GM12878 (cell line): ENCODE data around the gene ATP5F1D. TPM values are rescaled to one million over a fixed set of nuclear protein-coding genes. Genes with fewer than 3 reads are reported as not detected.

ENCODE experiments used
- ATAC-seq: fragments of 200-7000 bp; cut with Tn5 transposase; 3 replicates; pipeline ENCODE4 v1.9.1; 2020; ENCODE audit warnings: mild to moderate bottlenecking, moderate library complexity
- BruUV-seq: library from RNA; stranded (reverse); fragments of 400-500 nt; replicated peaks from 2 replicates; lab custom pipeline; 2021; lab: Mats Ljungman, UMichigan
- CTCF ChIA-PET: fragments of 300-600 bp; sonication (Branson Sonifier 250); formaldehyde crosslinking; extraction: SDS; loops from one replicate; lab custom pipeline; 2021; ENCODE audit warnings: inconsistent platforms; lab: Yijun Ruan, JAX
- POLR2A ChIA-PET: fragments of 350-600 bp; formaldehyde crosslinking; extraction: SDS; loops from one replicate; lab custom pipeline; 2021; ENCODE audit warnings: inconsistent platforms; lab: Charles Lee
- RAD21 ChIA-PET: fragments of 300-600 bp; sonication (Branson Sonifier 250); formaldehyde crosslinking; loops from one replicate; lab custom pipeline; 2023; ENCODE audit warnings: antibody characterized with exemption; ENCODE audit not compliant: unreplicated experiment; lab: Charles Lee
- SMC1A ChIA-PET: fragments of 300-600 bp; sonication (Branson Sonifier 250); formaldehyde crosslinking; loops from one replicate; lab custom pipeline; 2023; ENCODE audit not compliant: unreplicated experiment, uncharacterized antibody; lab: Charles Lee
- DNase-seq: peaks from one replicate; pipeline ENCODE4 v3.0.0-alpha.2; 2011; ENCODE audit warnings: low read depth, low spot score
- FAIRE-seq: peaks from 3 replicates; lab custom pipeline; 2011; peaks lifted over from hg19 to GRCh38; lab: Jason Lieb, UNC
- H2AFZ ChIP-seq: 2 replicates; pipeline ENCODE4 v1.6.0; 2011; ENCODE audit warnings: low read depth, low read length, control low read depth; ENCODE audit not compliant: control insufficient read depth
- H3K27ac ChIP-seq: 2 replicates; pipeline ENCODE4 v1.5.1; 2011; ENCODE audit warnings: control low read depth; ENCODE audit not compliant: control insufficient read depth, insufficient read depth
- H3K27me3 ChIP-seq, 2 experiments: replicated peaks in 1 of 2; 2 replicates each; pipeline versions ENCODE4 v1.6.0 to v1.6.1; 2011; ENCODE audit warnings: low read length in 1 of 2; ENCODE audit not compliant: control insufficient read depth in 2 of 2, insufficient read depth in 2 of 2
- H3K36me3 ChIP-seq, 2 experiments: 2 replicates each; pipeline ENCODE4 v1.5.1; 2011; ENCODE audit warnings: low read length in 1 of 2; ENCODE audit not compliant: control insufficient read depth in 2 of 2, insufficient read depth in 2 of 2
- H3K4me1 ChIP-seq: 2 replicates; pipeline ENCODE4 v1.6.1; 2011; ENCODE audit warnings: mild to moderate bottlenecking, low read length, moderate library complexity, mixed read lengths; ENCODE audit not compliant: control insufficient read depth, insufficient read depth
- H3K4me2 ChIP-seq: 2 replicates; pipeline ENCODE4 v1.6.0; 2011; ENCODE audit warnings: control low read depth; ENCODE audit not compliant: control insufficient read depth, insufficient read depth
- H3K4me3 ChIP-seq: fragments of 200-600 bp; sonication (generic); 2 replicates; pipeline ENCODE4 v1.5.1; 2016
- H3K79me2 ChIP-seq: 2 replicates; pipeline ENCODE4 v1.6.0; 2011; ENCODE audit warnings: low read length; ENCODE audit not compliant: control insufficient read depth, insufficient read depth
- H3K9ac ChIP-seq: 2 replicates; pipeline ENCODE4 v1.8.0; 2011; ENCODE audit warnings: low read length, control low read depth, mixed read lengths; ENCODE audit not compliant: control insufficient read depth, insufficient read depth
- H3K9me3 ChIP-seq: replicated peaks from 3 replicates; pipeline ENCODE4 v1.5.1; 2011; ENCODE audit warnings: mild to moderate bottlenecking, low read length; ENCODE audit not compliant: control insufficient read depth, insufficient read depth
- H4K20me1 ChIP-seq: 2 replicates; pipeline ENCODE4 v1.6.0; 2011; ENCODE audit not compliant: control insufficient read depth, insufficient read depth
- E2F4 ChIP-seq: IDR thresholded peaks from 2 replicates; pipeline ENCODE4 v1.6.1; 2012; ENCODE audit warnings: low read depth, low read length, improper control_type of control experiment
- ELK1 ChIP-seq: IDR thresholded peaks from 2 replicates; pipeline ENCODE4 v1.6.1; 2012; ENCODE audit warnings: low read depth, low read length, improper control_type of control experiment
- IRF4 ChIP-seq: IDR thresholded peaks from 2 replicates; pipeline ENCODE4 v1.6.1; 2011; ENCODE audit warnings: low read depth, low read length
- LARP7 ChIP-seq: fragments of 450-650 bp; IDR thresholded peaks from 2 replicates; pipeline ENCODE4 v1.6.1; 2017; ENCODE audit warnings: mild to moderate bottlenecking
- MEF2B ChIP-seq: fragments of 450-650 bp; IDR thresholded peaks from 2 replicates; pipeline ENCODE4 v1.6.1; 2018; ENCODE audit warnings: mild to moderate bottlenecking, moderate library complexity; ENCODE audit not compliant: partially characterized antibody, poor library complexity, severe bottlenecking
- SMAD5 ChIP-seq: IDR thresholded peaks from 2 replicates; pipeline ENCODE4 v1.6.1; 2016; ENCODE audit warnings: antibody characterized with exemption, low read depth
- SREBF2 ChIP-seq: IDR thresholded peaks from 2 replicates; pipeline ENCODE4 v1.6.1; 2012; ENCODE audit warnings: mild to moderate bottlenecking, low read length
- WGBS: methylation state at CpG from one replicate; pipeline ENCODE4 v1.1.6; 2016; ENCODE audit warnings: low lambda C conversion rate; ENCODE audit not compliant: insufficient replicate concordance, insufficient coverage; ENCODE audit errors: missing lambda C conversion rate; 5-methylcytosine and 5-hydroxymethylcytosine counted together
- in situ Hi-C: fragments of 300-500 bp; cut with MboI; formaldehyde crosslinking; loops from 9 replicates; pipeline ENCODE4 v1.14.3; 2018; ENCODE audit warnings: mixed read lengths
- intact Hi-C: fragments of 100-400 bp; cut with micrococcal nuclease; formaldehyde crosslinking; loops from one replicate; pipeline ENCODE4 v1.14.2; 2022; ENCODE audit not compliant: unreplicated experiment
- polyA plus RNA-seq, 11 experiments: library from polyadenylated mRNA; depleted of rRNA in 4 of 11; unstranded in 6 of 11; stranded (reverse) in 5 of 11; fragments of >200 nt; fragmentation: Nextera tagmentation in 4 of 11; fragmentation: Illumina TruSeq in 1 of 11; extraction: Ambion mirVana in 4 of 11; extraction: Trizol in 1 of 11; gene quantifications; 1 replicate in 1 of 11; 2 replicates in 10 of 11; pipeline versions ENCODE4 v1.2.1 to v1.2.3, GENCODE V29; 2011 to 2016; ENCODE audit warnings: inconsistent platforms in 2 of 11, missing spikeins in 2 of 11, low read depth in 1 of 11
- total RNA-seq, 4 experiments: library from RNA; depleted of rRNA in 3 of 4; stranded (reverse); fragments of >200 nt in 3 of 4; fragmentation: Illumina TruSeq in 1 of 4; extraction: Trizol in 1 of 4; gene quantifications; 2 replicates each; pipeline versions ENCODE4 v1.2.1 to v1.2.3, GENCODE V29; 2013 to 2021

Gene ATP5F1D
- total and polyA plus RNA-seq, 10 of the 15 experiments (the other 5 are each of a cell fraction or from before 2014, with no cell fraction given), result 7.2 to 357 (median 49.5) TPM

GRCh38 chr19:1270213-1270853 lies 28.8 kb downstream of the ATP5F1D start:
- CTCF ChIA-PET, result interaction anchor here (4.0 kb wide), 1 partner anchor 26 kb away, joined by 32 read pairs; no protein-coding TSS in a partner anchor
- intact Hi-C loops, result no loop called here
- in situ Hi-C loops, result no loop called here
- FAIRE-seq (no peak), ATAC-seq (no peak)
- H3K9ac ChIP-seq, result peak overlapping the region; percentile 98
- under 1% methylated on average over 8 of the region's 8 CpGs for WGBS
- BruUV-seq, result no TSS peak
- H3K27ac ChIP-seq, result peak overlapping the region; percentile 98
- peaks cover 56% of the 10 kb centered on the region for H3K79me2 ChIP-seq
- RAD21 ChIA-PET, result no interaction called here
- H3K36me3 ChIP-seq, result peaks cover 34 to 35% of the 10 kb centered on the region in 2 experiments
- no peaks in the 10 kb centered on the region for H3K9me3 ChIP-seq
- H3K4me3 ChIP-seq, result peak overlapping the region; percentile 98
- H3K4me1 ChIP-seq, result peaks cover 41% of the 10 kb centered on the region
- H2AFZ ChIP-seq, result no peak overlapping the region
- H4K20me1 ChIP-seq, result no peaks in the 10 kb centered on the region; the same call in 1 of the 2 replicates
- peak overlapping the region; percentile 99 for H3K4me2 ChIP-seq
- POLR2A ChIA-PET, result interaction anchor here (8.7 kb wide), 1 partner anchor 27 kb away, joined by 184 read pairs; the partner anchor contains the start of gene ATP5F1D
- TF ChIP-seq ELK1 (no peak), IRF4 (no peak), LARP7 (no peak), MEF2B (peak; percentile 0), SMAD5 (0 out of 2 replicates have a peak, but pooled peaks have one; percentile 49), E2F4 (peak; percentile 51; the same call in 1 of the 2 replicates), SREBF2 (no peak)
- TF ChIP-seq, all 136 proteins: peak for 3
- DNase-seq, result no peak
- SMC1A ChIA-PET, result interaction anchor here (7.3 kb wide), 1 partner anchor 26 kb away, joined by 172 read pairs; the partner anchor contains the start of gene ATP5F1D
- no peaks in the 10 kb centered on the region for H3K27me3 ChIP-seq
